ENCODE data around the gene LAMC2. TPM values are rescaled to one million over a fixed set of nuclear protein-coding genes. Genes with fewer than 3 reads are reported as not detected.

LAMC2 gene
- total RNA-seq, 4 donors from 2014 or later = 24.2 to 46.5 (median 35.5) TPM

DNA sequence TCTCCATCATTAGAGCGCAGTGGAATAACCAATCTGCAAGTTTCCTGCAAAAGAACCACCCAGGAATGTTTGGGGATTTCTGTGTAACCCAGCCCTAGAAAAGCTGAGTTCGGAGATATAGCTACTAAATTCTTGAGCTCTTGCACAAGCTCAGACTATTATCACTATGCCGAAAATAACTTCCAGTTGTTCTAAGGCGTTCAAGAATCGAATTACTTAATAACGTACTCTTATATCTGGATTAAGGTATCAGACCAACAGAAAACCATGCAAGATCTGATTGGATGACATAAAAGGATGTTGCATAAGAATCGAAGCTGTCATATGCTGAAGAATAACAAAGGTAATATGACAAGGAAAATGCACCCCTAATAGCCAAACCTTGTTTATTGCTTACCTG, 7.5 kb upstream of the LAMC2 start:
- H3K4me1 ChIP-seq = peaks cover 34% of the 10 kb centered on the region
- no peak overlapping the region for H3K27ac ChIP-seq
- H3K9me3 ChIP-seq = no peaks in the 10 kb centered on the region
- no peak overlapping the region for H3K4me3 ChIP-seq
- no peaks in the 10 kb centered on the region for H3K27me3 ChIP-seq
- TF ChIP-seq EP300 (IDR thresholded peaks at IDR 0.05) (no peak), POLR2AphosphoS5 (IDR thresholded peaks at IDR 0.05) (no peak), POLR2A (IDR thresholded peaks at IDR 0.05) (no peak)
- TF ChIP-seq, protein P1, sequence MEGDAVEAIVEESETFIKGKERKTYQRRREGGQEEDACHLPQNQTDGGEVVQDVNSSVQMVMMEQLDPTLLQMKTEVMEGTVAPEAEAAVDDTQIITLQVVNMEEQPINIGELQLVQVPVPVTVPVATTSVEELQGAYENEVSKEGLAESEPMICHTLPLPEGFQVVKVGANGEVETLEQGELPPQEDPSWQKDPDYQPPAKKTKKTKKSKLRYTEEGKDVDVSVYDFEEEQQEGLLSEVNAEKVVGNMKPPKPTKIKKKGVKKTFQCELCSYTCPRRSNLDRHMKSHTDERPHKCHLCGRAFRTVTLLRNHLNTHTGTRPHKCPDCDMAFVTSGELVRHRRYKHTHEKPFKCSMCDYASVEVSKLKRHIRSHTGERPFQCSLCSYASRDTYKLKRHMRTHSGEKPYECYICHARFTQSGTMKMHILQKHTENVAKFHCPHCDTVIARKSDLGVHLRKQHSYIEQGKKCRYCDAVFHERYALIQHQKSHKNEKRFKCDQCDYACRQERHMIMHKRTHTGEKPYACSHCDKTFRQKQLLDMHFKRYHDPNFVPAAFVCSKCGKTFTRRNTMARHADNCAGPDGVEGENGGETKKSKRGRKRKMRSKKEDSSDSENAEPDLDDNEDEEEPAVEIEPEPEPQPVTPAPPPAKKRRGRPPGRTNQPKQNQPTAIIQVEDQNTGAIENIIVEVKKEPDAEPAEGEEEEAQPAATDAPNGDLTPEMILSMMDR (IDR thresholded peaks at IDR 0.05) = no peak
- no peaks in the 10 kb centered on the region for H3K36me3 ChIP-seq
- no peak for DNase-seq (ENCODE audit: low spot score in 2 of 2)
- 38% methylated on average over 7 of the region's 7 CpGs for WGBS

DNA sequence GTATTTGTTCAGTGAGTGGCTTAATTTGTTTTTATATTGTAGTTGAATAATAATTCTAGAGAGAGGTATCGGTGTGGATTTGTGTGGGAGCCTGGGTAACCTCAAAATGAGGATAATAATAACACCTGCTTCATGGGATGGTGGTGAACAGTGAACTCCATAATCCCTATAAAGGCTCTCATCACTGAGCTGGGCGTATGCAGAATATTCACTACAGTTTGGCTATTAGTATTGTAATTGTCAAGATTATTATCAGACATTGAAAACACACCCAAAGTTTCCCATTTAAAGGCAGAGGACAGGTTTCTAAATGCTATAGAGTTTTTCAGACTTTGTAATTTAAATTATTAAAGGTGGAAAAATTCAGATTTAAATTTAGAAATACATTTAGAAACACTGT, 7.0 kb upstream of the LAMC2 start:
- Histone ChIP-seq H3K4me3 (no peak overlapping the region), H3K36me3 (no peaks in the 10 kb centered on the region), H3K27ac (no peak overlapping the region), H3K9me3 (no peaks in the 10 kb centered on the region), H3K4me1 (peaks cover 34% of the 10 kb centered on the region), H3K27me3 (no peaks in the 10 kb centered on the region)
- no peak for TF ChIP-seq EP300 (IDR thresholded peaks at IDR 0.05)
- TF ChIP-seq POLR2A (IDR thresholded peaks at IDR 0.05) = no peak
- TF ChIP-seq, protein P1 (IDR thresholded peaks at IDR 0.05) = no peak
- no peak for TF ChIP-seq POLR2AphosphoS5 (IDR thresholded peaks at IDR 0.05)
- DNase-seq (ENCODE audit: low spot score in 2 of 2) = no peak
- WGBS = 46% methylated on average over 2 of the region's 2 CpGs

DNA sequence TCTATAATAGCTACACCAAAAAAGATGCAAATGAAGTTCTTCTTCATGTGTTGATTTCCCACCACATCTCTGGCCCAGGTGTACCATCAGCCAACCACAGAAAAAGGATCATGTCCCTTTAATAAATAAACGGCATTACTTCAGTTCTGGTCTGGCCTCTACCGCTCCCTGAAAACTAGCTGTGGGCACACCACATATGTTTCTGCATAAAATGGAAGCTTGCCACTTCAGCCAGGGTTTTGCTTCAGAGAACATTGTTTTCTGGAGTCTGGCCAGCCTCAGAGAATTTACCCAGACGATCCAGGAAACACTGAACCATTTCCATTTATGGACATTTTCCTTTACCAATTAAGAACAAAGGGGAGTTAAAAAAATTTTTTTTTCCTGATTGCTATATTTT, 5.8 kb upstream of the LAMC2 start:
- 0% methylated on average over 3 of the region's 3 CpGs for WGBS
- TF ChIP-seq EP300 (IDR thresholded peaks at IDR 0.05) (no peak), POLR2AphosphoS5 (IDR thresholded peaks at IDR 0.05) (peak in 1 of 3 donors; percentile 28)
- TF ChIP-seq, protein P1 (IDR thresholded peaks at IDR 0.05) = no peak

DNA sequence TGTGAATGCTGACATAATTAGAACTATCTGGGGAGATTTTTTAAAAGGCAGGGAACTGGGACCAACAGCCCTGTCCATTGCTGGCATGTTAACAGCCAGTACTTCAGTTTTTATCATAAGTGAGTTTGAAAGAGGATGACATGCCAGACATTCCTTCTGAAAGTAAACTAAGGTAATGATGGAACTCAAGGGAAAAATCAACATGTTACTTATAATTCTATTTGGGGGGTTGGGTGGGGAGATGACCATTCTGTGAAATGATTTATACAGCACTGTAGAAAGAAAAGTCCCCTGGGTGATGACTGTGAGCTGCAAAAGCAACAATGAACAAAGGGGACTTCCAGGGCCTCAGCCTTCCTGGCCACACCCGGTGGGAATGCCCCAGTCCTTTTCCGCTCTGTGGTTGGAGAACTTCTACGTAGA, 5.4 kb upstream of the LAMC2 start:
- no peaks in the 10 kb centered on the region for H3K9me3 ChIP-seq
- 18% methylated on average over 3 of the region's 3 CpGs for WGBS
- no peak overlapping the region for H3K4me3 ChIP-seq
- peak in 1 of 2 donors; percentile 76 for DNase-seq (ENCODE audit: low spot score in 2 of 2)
- peaks cover 34% of the 10 kb centered on the region for H3K4me1 ChIP-seq
- no peak for TF ChIP-seq POLR2A (IDR thresholded peaks at IDR 0.05)
- TF ChIP-seq, protein P1 (IDR thresholded peaks at IDR 0.05) = no peak
- TF ChIP-seq EP300 (IDR thresholded peaks at IDR 0.05) = no peak
- no peak for TF ChIP-seq POLR2AphosphoS5 (IDR thresholded peaks at IDR 0.05)
- H3K27ac ChIP-seq = peak overlapping the region; percentile 72
- peaks cover under 1% of the 10 kb centered on the region for H3K27me3 ChIP-seq
- H3K36me3 ChIP-seq = no peaks in the 10 kb centered on the region

More for the DNA sequence above, 5.8 kb upstream of the LAMC2 start:
- peak overlapping the region; percentile 72 for H3K27ac ChIP-seq
- H3K4me3 ChIP-seq = no peak overlapping the region
- peaks cover 34% of the 10 kb centered on the region for H3K4me1 ChIP-seq
- DNase-seq (ENCODE audit: low spot score in 2 of 2) = peak in 1 of 2 donors; percentile 68
- H3K9me3 ChIP-seq = no peaks in the 10 kb centered on the region
- H3K36me3 ChIP-seq = no peaks in the 10 kb centered on the region
- no peaks in the 10 kb centered on the region for H3K27me3 ChIP-seq

DNA sequence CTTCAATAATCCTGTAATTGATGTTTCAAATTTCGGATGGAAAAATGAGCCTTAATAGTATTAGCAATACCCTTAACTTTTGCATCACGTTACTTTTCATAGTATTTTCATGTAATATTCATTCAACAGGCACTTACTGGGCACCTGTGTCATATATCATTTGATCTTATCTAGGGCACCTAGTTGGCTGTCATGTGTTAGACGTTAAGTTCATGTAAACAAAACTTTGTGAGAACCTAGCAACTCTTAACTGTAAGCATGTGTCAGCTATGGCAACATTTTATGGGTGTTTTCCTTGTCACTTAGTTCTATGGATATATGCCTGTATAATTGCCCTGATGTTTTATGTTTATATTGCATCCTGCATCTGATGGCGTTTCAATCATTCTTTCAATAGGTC, 777 bp downstream of the LAMC2 start:
- TF ChIP-seq, protein P1 (IDR thresholded peaks at IDR 0.05) = no peak
- TF ChIP-seq POLR2A (IDR thresholded peaks at IDR 0.05) (no peak), POLR2AphosphoS5 (IDR thresholded peaks at IDR 0.05) (no peak), EP300 (IDR thresholded peaks at IDR 0.05) (no peak)
- Histone ChIP-seq H3K4me3 (peak overlapping the region; percentile 51), H3K27ac (peak overlapping the region; percentile 92), H3K27me3 (peaks cover 7% of the 10 kb centered on the region), H3K9me3 (no peaks in the 10 kb centered on the region), H3K36me3 (no peaks in the 10 kb centered on the region), H3K4me1 (peaks cover 8% of the 10 kb centered on the region)
- DNase-seq (ENCODE audit: low spot score in 2 of 2) = no peak
- WGBS = 40% methylated on average over 4 of the region's 4 CpGs
